Measurements from ENCODE around the gene RBM47. TPM values are rescaled to one million over a fixed set of nuclear protein-coding genes. Genes with fewer than 3 reads are reported as not detected.

Gene RBM47
- total and polyA plus RNA-seq, 9 of the 15 experiments (the other 6 are each of a cell fraction or from before 2014, with no cell fraction given), result 1.4 to 6.4 (median 3.3) TPM

GRCh38 chr4:40617872-40618271 is 11.8 kb downstream of the RBM47 start:
- Histone ChIP-seq H2AFZ (ENCODE audit: low read depth, low read length) (no peak overlapping the region), H4K20me1 (replicated peaks; ENCODE audit: control insufficient read depth, insufficient read depth, low read length) (no peaks in the 10 kb centered on the region), H3K4me2 (ENCODE audit: insufficient read depth, low read length) (no peak overlapping the region), H3K9me3 (replicated peaks; ENCODE audit: control insufficient read depth, insufficient read depth, low read depth, low read length) (no peaks in the 10 kb centered on the region), H3K27me3 (ENCODE audit: control insufficient read depth in 2 of 2, insufficient read depth in 2 of 2, low read length in 2 of 2) (peaks cover 7 to 27% of the 10 kb centered on the region in 2 experiments; a peak in 4 of 5 replicates), H3K9ac (ENCODE audit: insufficient read depth in 1 of 2, low read depth in 2 of 2, low read length in 2 of 2) (no peak overlapping the region), H3K9me1 (ENCODE audit: control insufficient read depth, insufficient read depth, low read length) (no peaks in the 10 kb centered on the region), H3K27ac (ENCODE audit: extremely low read depth, low read depth, low read length) (no peak overlapping the region), H3K79me2 (ENCODE audit: control insufficient read depth, insufficient read depth, low read length) (no peaks in the 10 kb centered on the region), H3K4me1 (replicated peaks in 1 of 2; ENCODE audit: control insufficient read depth in 2 of 2, insufficient read depth in 2 of 2, low read length in 2 of 2) (no peaks in the 10 kb centered on the region; a peak in 1 of 5 replicates), H3K4me3 (no peak overlapping the region), H3K36me3 (ENCODE audit: control insufficient read depth, insufficient read depth, low read length) (no peaks in the 10 kb centered on the region)
- DNase-seq (ENCODE audit: extremely low read depth in 1 of 4, low spot score in 3 of 4), result no peak
- BruUV-seq (replicated peaks), result no TSS peak
- CTCF ChIA-PET (ENCODE audit: low intra/inter-chr PET ratio), result no interaction called here
- in situ Hi-C loops (cut with MboI), result no loop called here
- no peak for FAIRE-seq
- TF ChIP-seq ZNF507 (tag; conservative IDR thresholded peaks at IDR 0.05), result no peak
- TF ChIP-seq LEF1 (IDR thresholded peaks at IDR 0.05), result no peak
- peak; percentile 82 for TF ChIP-seq CEBPB (tag; IDR thresholded peaks at IDR 0.05)
- no peak for TF ChIP-seq MED1 (CRISPR knock-in tag; IDR thresholded peaks at IDR 0.05; ENCODE audit: borderline replicate concordance)
- no peak for ATAC-seq
- POLR2A ChIA-PET, result no interaction called here
- intact Hi-C loops (cut with micrococcal nuclease), result no loop called here
- 7% methylated on average over 2 of the region's 2 CpGs for WGBS (ENCODE audit: insufficient coverage, low coverage, missing lambda C conversion rate)

GRCh38 chr4:40614031-40614430 is 15.6 kb downstream of the RBM47 start:
- in situ Hi-C loops (cut with MboI) (no loop called here), intact Hi-C loops (cut with micrococcal nuclease) (no loop called here)
- Histone ChIP-seq H3K4me2 (ENCODE audit: insufficient read depth, low read length) (no peak overlapping the region), H3K9me1 (ENCODE audit: control insufficient read depth, insufficient read depth, low read length) (no peaks in the 10 kb centered on the region), H3K27me3 (ENCODE audit: control insufficient read depth in 2 of 2, insufficient read depth in 2 of 2, low read length in 2 of 2) (peaks cover 17% of the 10 kb centered on the region in 2 experiments; a peak in 3 of 5 replicates), H3K9me3 (replicated peaks; ENCODE audit: control insufficient read depth, insufficient read depth, low read depth, low read length) (no peaks in the 10 kb centered on the region), H3K4me1 (replicated peaks in 1 of 2; ENCODE audit: control insufficient read depth in 2 of 2, insufficient read depth in 2 of 2, low read length in 2 of 2) (no peaks in the 10 kb centered on the region), H2AFZ (ENCODE audit: low read depth, low read length) (no peak overlapping the region), H3K36me3 (ENCODE audit: control insufficient read depth, insufficient read depth, low read length) (no peaks in the 10 kb centered on the region), H3K4me3 (no peak overlapping the region), H3K9ac (ENCODE audit: insufficient read depth in 1 of 2, low read depth in 2 of 2, low read length in 2 of 2) (no peak overlapping the region), H3K79me2 (ENCODE audit: control insufficient read depth, insufficient read depth, low read length) (no peaks in the 10 kb centered on the region), H4K20me1 (replicated peaks; ENCODE audit: control insufficient read depth, insufficient read depth, low read length) (no peaks in the 10 kb centered on the region), H3K27ac (ENCODE audit: extremely low read depth, low read depth, low read length) (no peak overlapping the region)
- DNase-seq (ENCODE audit: extremely low read depth in 1 of 4, low spot score in 3 of 4) (no peak), FAIRE-seq (no peak), ATAC-seq (no peak)
- POLR2A ChIA-PET, result no interaction called here
- BruUV-seq (replicated peaks), result no TSS peak
- TF ChIP-seq HEY1 (CRISPR knock-in tag; IDR thresholded peaks at IDR 0.05; ENCODE audit: borderline replicate concordance) (no peak), SP2 (IDR thresholded peaks at IDR 0.05; ENCODE audit: extremely low read depth, low read depth, low read length, poor library complexity, severe bottlenecking) (no peak), CTBP1 (IDR thresholded peaks at IDR 0.05; ENCODE audit: borderline replicate concordance) (no peak), CXXC5 (CRISPR knock-in tag; IDR thresholded peaks at IDR 0.05) (no peak), HDAC6 (IDR thresholded peaks at IDR 0.05; ENCODE audit: low read depth, low read length) (no peak), ZNF586 (CRISPR knock-in tag; conservative IDR thresholded peaks at IDR 0.05) (no peak)
- CTCF ChIA-PET (ENCODE audit: low intra/inter-chr PET ratio), result no interaction called here
- 0% methylated on average over 2 of the region's 2 CpGs for whole genome bisulfite sequencing (ENCODE audit: insufficient coverage, low coverage, missing lambda C conversion rate)
